ENCODE results near the gene ATP6V0E1. TPM values are rescaled to one million over a fixed set of nuclear protein-coding genes. Genes with fewer than 3 reads are reported as not detected.
"Not testable (repeated sequence)": the region's sequence is repeated elsewhere in the genome, so short reads cannot be mapped to it uniquely, and the experiment has no call there.

The ATP6V0E1 gene
- total and polyA plus RNA-seq, 5 donors = 200 to 350 (median 221) TPM

DNA sequence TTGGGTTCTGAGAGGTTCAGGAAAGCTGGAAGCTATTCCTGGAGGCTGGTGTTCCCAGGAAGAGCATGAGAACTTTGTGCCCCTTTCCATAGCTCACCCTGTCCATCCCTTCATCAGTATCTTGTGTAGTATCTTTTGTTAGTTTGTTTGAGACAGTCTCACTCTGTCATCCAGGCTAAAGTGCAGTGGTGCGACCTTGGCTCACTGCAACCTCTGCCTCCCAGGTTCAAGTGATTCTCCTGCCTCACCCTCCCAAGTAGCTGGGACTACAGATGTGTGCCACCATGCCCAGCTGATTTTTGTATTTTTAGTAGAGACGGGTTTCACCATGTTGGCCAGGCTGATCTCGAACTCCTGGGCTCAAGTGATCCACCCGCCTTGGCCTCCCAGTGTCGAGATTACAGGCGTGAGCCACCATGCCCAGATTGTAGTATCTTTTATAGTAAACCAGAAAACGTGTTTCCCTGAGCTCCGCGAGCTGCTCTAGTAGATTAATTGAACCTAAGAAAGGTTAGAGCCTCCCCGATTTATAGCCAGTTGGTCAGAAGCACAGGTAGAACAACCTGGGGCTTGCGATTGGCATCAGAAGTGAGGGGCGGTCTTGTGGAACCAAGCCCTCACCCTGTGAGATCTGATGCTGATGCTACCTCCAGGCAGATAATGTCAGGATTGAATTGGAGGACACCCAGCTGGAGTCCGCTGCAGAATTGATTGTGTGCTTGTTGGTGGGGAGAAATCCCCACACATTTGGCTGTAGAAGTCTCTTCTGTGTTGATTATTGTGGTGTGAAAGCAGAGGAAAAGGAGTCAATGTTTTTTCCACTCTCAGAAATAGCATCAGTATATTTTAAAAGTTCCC is 32.3 kb downstream of the ATP6V0E1 start:
- 85% methylated on average over 13 of the region's 13 CpGs for WGBS
- no peak for ATAC-seq
- intact Hi-C loops (cut with DNase I) = no loop called here
- Histone ChIP-seq H3K9me3 (ENCODE audit: control insufficient read depth, low read length) (no peaks in the 10 kb centered on the region), H3K27ac (ENCODE audit: low read length) (peak overlapping the region; percentile 85), H3K27me3 (ENCODE audit: control insufficient read depth, insufficient read depth) (no peaks in the 10 kb centered on the region), H3K4me1 (ENCODE audit: control insufficient read depth, insufficient read depth, low read length) (peaks cover 12% of the 10 kb centered on the region), H3K4me3 (ENCODE audit: low read length) (no peak overlapping the region)
- DNase-seq = no peak

GRCh38 chr5:173016598-173017046 is 33.1 kb downstream of the ATP6V0E1 start:
- Histone ChIP-seq H3K4me1 (ENCODE audit: control insufficient read depth, insufficient read depth, low read length) (peaks cover 12% of the 10 kb centered on the region), H3K27ac (ENCODE audit: low read length) (peak overlapping the region; percentile 60), H3K27me3 (ENCODE audit: control insufficient read depth, insufficient read depth) (no peaks in the 10 kb centered on the region), H3K4me3 (ENCODE audit: low read length) (no peak overlapping the region), H3K9me3 (ENCODE audit: control insufficient read depth, low read length) (no peaks in the 10 kb centered on the region)
- DNase-seq (peak in 1 of 3 donors; percentile 20), ATAC-seq (peak; percentile 88 to 90)
- WGBS = 32% methylated on average over 4 of the region's 4 CpGs
- intact Hi-C loops (cut with DNase I) = no loop called here

DNA sequence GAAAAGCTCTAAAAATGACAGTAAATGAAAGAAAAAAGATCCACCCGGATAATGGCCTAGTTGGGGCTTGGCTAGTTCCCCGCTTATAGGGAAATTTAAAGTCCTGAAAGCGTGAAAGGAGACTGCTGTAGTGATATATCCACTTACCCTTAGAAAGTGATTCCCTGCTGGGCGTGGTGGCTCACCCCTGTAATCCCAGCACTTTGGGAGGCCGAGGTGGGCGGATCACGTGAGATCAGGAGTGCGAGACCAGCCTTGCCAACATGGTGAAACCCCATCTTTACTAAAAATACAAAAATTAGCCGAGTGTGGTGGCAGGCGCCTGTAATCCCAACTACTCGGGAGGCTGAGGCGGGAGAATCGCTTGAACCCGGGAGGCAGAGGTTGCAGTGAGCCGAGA is 33.5 kb downstream of the ATP6V0E1 start:
- DNase-seq; H3K9me3 ChIP-seq (ENCODE audit: control insufficient read depth, low read length); H3K27me3 ChIP-seq (ENCODE audit: control insufficient read depth, insufficient read depth); H3K4me3 ChIP-seq (ENCODE audit: low read length); intact Hi-C loops (cut with DNase I); ATAC-seq: not testable (repeated sequence)
- H3K4me1 ChIP-seq (ENCODE audit: control insufficient read depth, insufficient read depth, low read length) = peaks cover 12% of the 10 kb centered on the region
- peak overlapping the region; percentile 60 for H3K27ac ChIP-seq (ENCODE audit: low read length)
- 97% methylated on average over 15 of the region's 15 CpGs for WGBS

GRCh38 chr5:173018358-173018757 is 34.8 kb downstream of the ATP6V0E1 start:
- Histone ChIP-seq H3K4me1 (ENCODE audit: control insufficient read depth, insufficient read depth, low read length) (peaks cover 12% of the 10 kb centered on the region), H3K9me3 (ENCODE audit: control insufficient read depth, low read length) (no peaks in the 10 kb centered on the region), H3K27me3 (ENCODE audit: control insufficient read depth, insufficient read depth) (no peaks in the 10 kb centered on the region), H3K27ac (ENCODE audit: low read length) (no peak overlapping the region), H3K4me3 (ENCODE audit: low read length) (no peak overlapping the region)
- intact Hi-C loops (cut with DNase I) = no loop called here
- no peak for ATAC-seq
- 84% methylated on average over 4 of the region's 4 CpGs for WGBS
- DNase-seq = no peak

- Histone ChIP-seq H3K27me3 (ENCODE audit: control insufficient read depth, insufficient read depth) (no peaks in the 10 kb centered on the region), H3K4me3 (ENCODE audit: low read length) (no peak overlapping the region), H3K9me3 (ENCODE audit: control insufficient read depth, low read length) (no peaks in the 10 kb centered on the region), H3K4me1 (ENCODE audit: control insufficient read depth, insufficient read depth, low read length) (peaks cover 12% of the 10 kb centered on the region), H3K27ac (ENCODE audit: low read length) (peak overlapping the region; percentile 27)
- 54% methylated on average over 5 of the region's 5 CpGs for WGBS
- intact Hi-C loops (cut with DNase I) = no loop called here
- ATAC-seq (peak in 1 of 2 donors; percentile 47), DNase-seq (no peak)
Measured at GRCh38 chr5:173020154-173020581, 36.6 kb downstream of the ATP6V0E1 start.

- intact Hi-C loops (cut with DNase I) = no loop called here
Measured at GRCh38 chr5:173020643-173021042, 37.1 kb downstream of the ATP6V0E1 start.

DNA sequence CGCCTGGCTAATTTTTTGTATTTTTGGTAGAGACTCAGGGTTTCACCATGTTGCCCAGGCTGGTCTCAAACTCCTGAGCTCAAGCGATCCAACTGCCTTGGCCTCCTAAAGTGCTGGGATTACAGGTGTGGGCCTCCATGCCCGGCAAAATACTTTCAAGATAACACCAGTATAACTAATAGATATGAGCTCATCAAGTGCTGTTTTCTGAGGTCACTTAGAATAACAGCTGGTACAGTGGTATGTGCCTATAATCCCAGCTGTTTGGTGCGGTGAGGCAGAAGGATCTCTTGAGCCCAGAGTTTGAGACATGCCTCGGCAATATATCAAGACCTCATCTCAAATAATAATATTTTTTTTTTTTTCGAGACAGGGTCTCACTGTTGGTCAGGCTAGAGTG is 42.1 kb downstream of the ATP6V0E1 start:
- peaks cover 12% of the 10 kb centered on the region for H3K4me1 ChIP-seq (ENCODE audit: control insufficient read depth, insufficient read depth, low read length)

More at GRCh38 chr5:173020643-173021042, 37.1 kb downstream of the ATP6V0E1 start:
- ATAC-seq = peak; percentile 71 to 75
- DNase-seq = peak; percentile 52 to 82 (median 72)
- Histone ChIP-seq H3K27me3 (ENCODE audit: control insufficient read depth, insufficient read depth) (no peaks in the 10 kb centered on the region), H3K27ac (ENCODE audit: low read length) (peak overlapping the region; percentile 45), H3K9me3 (ENCODE audit: control insufficient read depth, low read length) (no peaks in the 10 kb centered on the region), H3K4me1 (ENCODE audit: control insufficient read depth, insufficient read depth, low read length) (peaks cover 9% of the 10 kb centered on the region), H3K4me3 (ENCODE audit: low read length) (no peak overlapping the region)
- WGBS = 62% methylated on average over 9 of the region's 9 CpGs

DNA sequence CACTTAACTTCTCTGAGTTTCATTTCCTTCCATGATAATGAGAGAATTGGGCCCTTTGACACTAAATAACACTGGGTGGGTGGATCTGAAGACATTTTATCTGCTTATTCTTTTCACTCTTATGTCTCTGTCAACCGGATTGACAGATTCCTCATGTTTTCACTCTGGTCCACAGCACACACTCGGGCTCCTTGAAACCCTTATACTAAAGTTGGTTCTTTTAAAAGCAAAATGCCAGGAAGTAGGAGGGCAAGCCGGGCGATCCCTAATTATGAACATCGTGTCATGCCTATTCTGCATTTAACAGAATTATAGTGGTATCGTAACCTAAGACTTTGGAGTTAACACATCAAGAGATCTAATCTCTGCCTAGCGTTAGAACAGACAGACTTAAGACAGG is 44.3 kb downstream of the ATP6V0E1 start:
- ATAC-seq = no peak
- H3K4me1 ChIP-seq (ENCODE audit: control insufficient read depth, insufficient read depth, low read length) = peaks cover 12% of the 10 kb centered on the region
- no peak for DNase-seq
- H3K27me3 ChIP-seq (ENCODE audit: control insufficient read depth, insufficient read depth) = no peaks in the 10 kb centered on the region
- H3K9me3 ChIP-seq (ENCODE audit: control insufficient read depth, low read length) = no peaks in the 10 kb centered on the region
- H3K4me3 ChIP-seq (ENCODE audit: low read length) = no peak overlapping the region
- WGBS = 79% methylated on average over 7 of the region's 7 CpGs
- intact Hi-C loops (cut with DNase I) = no loop called here
- no peak overlapping the region for H3K27ac ChIP-seq (ENCODE audit: low read length)

More for the DNA sequence above, 42.1 kb downstream of the ATP6V0E1 start:
- 79% methylated on average over 6 of the region's 6 CpGs for WGBS
- ATAC-seq (no peak), DNase-seq (no peak)
- Histone ChIP-seq H3K9me3 (ENCODE audit: control insufficient read depth, low read length) (no peaks in the 10 kb centered on the region), H3K27me3 (ENCODE audit: control insufficient read depth, insufficient read depth) (no peaks in the 10 kb centered on the region), H3K4me3 (ENCODE audit: low read length) (no peak overlapping the region), H3K27ac (ENCODE audit: low read length) (no peak overlapping the region)
- intact Hi-C loops (cut with DNase I) = no loop called here

- H3K27ac ChIP-seq (ENCODE audit: low read length) = peak overlapping the region; percentile 65
- no peak for DNase-seq
- intact Hi-C loops (cut with DNase I) = no loop called here
- 72% methylated on average over 4 of the region's 4 CpGs for WGBS
- no peak overlapping the region for H3K4me3 ChIP-seq (ENCODE audit: low read length)
- H3K4me1 ChIP-seq (ENCODE audit: control insufficient read depth, insufficient read depth, low read length) = peaks cover 12% of the 10 kb centered on the region
- no peaks in the 10 kb centered on the region for H3K27me3 ChIP-seq (ENCODE audit: control insufficient read depth, insufficient read depth)
- peak; percentile 11 to 39 for ATAC-seq
- H3K9me3 ChIP-seq (ENCODE audit: control insufficient read depth, low read length) = no peaks in the 10 kb centered on the region
Measured at GRCh38 chr5:173028811-173029327, 45.3 kb downstream of the ATP6V0E1 start.

DNA sequence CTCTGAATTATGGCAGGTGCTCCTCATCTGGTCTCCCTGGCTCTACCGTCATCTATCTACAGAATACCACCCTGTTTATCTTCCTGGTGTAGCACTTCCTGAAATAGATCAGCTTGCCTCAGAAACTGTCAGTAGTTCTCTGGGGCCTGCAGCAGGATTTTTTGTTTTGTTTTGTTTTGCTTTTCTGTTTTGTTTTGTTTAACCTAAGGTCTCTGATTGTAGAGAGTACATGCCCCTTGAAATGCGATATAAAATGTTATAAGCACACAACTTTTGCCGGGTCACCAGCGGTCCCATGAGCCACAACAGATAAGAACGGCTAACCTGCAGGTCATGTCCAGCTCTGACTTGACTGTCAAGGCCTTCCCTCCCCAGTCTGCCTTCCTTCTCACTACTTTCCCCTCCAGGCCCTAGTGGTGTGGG is 45.9 kb downstream of the ATP6V0E1 start:
- 9% methylated on average over 5 of the region's 5 CpGs for WGBS
- ATAC-seq (peak; percentile 72 to 77), DNase-seq (no peak)
- H3K9me3 ChIP-seq (ENCODE audit: control insufficient read depth, low read length) = no peaks in the 10 kb centered on the region
- H3K27me3 ChIP-seq (ENCODE audit: control insufficient read depth, insufficient read depth) = no peaks in the 10 kb centered on the region
- H3K27ac ChIP-seq (ENCODE audit: low read length) = peak overlapping the region; percentile 65
- intact Hi-C loops (cut with DNase I) = no loop called here
- H3K4me1 ChIP-seq (ENCODE audit: control insufficient read depth, insufficient read depth, low read length) = peaks cover 12% of the 10 kb centered on the region
- H3K4me3 ChIP-seq (ENCODE audit: low read length) = no peak overlapping the region

DNA sequence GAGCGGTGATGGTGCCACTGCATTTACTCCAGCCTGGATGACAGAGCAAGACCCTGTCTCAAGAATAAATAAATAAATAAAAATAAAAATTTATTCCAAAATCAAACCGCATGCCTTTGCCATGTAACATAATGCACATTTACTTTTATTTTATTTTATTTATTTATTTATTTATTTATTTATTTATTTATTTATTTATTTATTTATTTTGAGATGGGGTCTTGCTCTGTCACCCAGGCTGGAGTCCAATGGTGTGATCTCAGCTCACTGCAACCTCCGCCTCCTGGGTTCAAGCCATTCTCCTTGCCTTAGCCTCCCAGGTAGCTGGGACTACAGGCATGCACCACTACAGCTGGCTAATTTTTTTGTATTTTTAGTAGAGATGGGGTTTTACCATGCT is 48.5 kb downstream of the ATP6V0E1 start:
- DNase-seq; ATAC-seq; H3K4me3 ChIP-seq (ENCODE audit: low read length); H3K9me3 ChIP-seq (ENCODE audit: control insufficient read depth, low read length); intact Hi-C loops (cut with DNase I); H3K27me3 ChIP-seq (ENCODE audit: control insufficient read depth, insufficient read depth); H3K27ac ChIP-seq (ENCODE audit: low read length): not testable (repeated sequence)
- WGBS = over 99% methylated on average over 3 of the region's 3 CpGs
- peaks cover 12% of the 10 kb centered on the region for H3K4me1 ChIP-seq (ENCODE audit: control insufficient read depth, insufficient read depth, low read length)

Measured in right cardiac atrium (tissue), 5 donors.